CD4-positive, alpha-beta T cell treated with Interleukin-15 for 4 hours (primary cell): ENCODE measurements around the gene SCGB1A1.
"Not testable (repeated sequence)": the region's sequence is repeated elsewhere in the genome, so short reads cannot be mapped to it uniquely, and the experiment has no call there.

Experiments used
- DNase-seq: peaks from one replicate; pipeline ENCODE4 v3.0.0-alpha.2; 2020; ENCODE audit warnings: low spot score

The SCGB1A1 gene

DNA sequence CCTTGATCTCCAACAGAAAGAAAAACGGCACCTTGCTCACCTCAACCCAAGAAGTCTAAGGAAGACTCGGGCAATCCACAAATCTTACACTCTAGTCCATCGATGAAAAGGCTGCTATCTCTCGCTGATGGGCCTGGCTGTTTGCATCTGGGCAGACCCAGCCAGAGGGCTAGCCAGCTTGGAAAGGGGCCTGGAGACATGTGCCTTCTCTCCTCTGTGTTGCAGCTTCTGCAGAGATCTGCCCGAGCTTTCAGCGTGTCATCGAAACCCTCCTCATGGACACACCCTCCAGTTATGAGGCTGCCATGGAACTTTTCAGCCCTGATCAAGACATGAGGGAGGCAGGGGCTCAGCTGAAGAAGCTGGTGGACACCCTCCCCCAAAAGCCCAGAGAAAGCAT lies 3.2 kb downstream of the SCGB1A1 start:
- DNase-seq: no peak

DNA sequence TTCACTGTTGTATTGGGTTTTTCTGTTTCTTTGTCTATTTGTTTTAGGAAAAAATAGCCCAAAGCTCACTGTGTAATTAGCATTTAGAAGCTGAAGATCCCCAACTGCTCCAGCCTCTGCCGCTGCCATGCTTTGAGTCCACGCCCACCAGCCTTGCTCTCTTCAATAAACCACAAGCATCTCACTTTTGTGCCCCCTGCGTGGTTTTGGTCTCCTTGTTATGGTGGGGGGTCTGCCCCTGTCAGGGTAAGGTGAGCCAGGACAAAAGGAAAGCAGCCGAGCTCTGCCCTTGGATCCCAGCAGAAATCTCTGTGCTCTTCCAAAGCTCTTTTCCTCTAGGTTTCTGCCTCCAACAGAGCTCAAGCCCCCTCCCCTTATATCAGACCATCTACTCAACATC lies 4.2 kb downstream of the SCGB1A1 start:
- no peak for DNase-seq

DNA sequence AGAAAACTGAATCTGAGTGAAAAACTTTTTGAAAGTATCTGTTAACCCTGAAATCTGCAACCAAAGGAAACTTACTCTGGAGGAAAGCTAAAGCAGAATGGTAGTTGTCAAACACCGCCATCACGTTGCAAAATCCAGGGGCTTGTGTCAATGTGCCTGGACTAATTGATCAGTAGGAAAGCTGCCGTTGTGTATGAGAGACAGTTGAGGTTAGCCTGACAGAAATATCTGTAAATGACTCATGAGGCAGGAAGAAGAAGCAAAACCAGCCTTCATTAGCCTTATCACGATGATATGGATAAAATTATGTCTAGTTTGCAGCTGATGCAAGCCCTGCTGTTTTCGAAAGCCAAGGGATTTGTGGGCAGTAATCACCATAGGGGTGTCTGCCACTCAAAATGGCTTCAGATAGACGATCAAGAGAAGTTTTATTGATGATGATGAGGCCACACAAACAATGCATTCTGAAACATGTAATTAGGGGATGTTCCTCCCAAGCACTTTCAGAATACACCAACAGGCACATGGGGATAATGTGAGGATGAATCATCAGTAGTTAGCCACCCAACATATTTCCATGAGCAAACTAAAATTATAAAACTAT lies 8.9 kb downstream of the SCGB1A1 start:
- DNase-seq: no peak

DNA sequence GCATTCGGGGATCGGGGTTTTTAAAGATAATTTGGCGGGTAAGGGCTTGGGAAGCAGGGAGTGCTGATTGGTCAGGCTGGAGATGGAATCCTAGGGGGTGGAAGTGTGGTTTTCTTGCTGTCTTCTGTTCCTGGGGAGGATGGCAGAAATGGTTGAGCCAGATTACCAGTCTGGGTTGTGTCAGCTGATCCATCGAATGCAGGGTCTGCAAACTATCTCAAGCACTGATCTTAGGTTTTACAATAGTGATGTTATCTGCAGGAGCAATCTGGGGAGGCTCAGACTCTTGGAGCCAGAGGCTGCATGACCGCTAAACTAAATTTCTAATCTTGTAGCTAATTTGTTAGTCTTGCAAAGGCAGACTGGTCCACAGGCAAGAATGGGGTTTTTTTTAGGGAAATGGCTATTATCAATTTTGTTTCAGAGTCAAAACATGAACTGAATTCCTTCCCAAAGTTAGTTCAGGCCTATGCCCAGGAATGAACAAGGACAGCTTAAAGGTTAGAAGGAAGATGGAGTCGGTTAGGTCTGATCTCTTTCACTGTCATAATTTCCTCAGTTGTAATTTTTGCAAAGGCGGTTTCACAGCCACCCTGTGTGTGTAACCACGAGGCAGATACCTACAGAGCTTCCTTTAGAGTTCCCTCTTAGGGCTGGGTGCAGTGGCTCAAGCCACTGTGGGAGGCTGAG lies 10.2 kb downstream of the SCGB1A1 start:
- no peak for DNase-seq

DNA sequence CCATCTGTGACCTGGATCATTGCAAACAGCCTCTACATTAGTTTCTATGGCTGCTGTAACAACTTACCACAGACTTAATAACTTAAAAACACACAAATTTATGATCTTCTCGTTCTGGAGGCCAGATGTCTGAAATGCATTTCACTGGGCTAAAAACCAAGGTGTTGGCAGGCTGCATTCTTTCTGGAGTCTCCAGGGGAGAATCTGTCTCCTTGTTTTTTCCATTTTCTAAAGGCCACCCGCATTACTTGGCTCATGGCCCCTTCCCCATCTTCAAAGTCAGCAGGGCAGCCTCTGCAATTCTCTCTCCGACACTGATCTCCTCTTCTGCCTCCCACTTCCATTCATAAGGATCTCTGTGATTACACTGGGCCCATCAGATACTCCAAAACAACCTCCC lies 11.6 kb downstream of the SCGB1A1 start:
- DNase-seq: no peak

DNA sequence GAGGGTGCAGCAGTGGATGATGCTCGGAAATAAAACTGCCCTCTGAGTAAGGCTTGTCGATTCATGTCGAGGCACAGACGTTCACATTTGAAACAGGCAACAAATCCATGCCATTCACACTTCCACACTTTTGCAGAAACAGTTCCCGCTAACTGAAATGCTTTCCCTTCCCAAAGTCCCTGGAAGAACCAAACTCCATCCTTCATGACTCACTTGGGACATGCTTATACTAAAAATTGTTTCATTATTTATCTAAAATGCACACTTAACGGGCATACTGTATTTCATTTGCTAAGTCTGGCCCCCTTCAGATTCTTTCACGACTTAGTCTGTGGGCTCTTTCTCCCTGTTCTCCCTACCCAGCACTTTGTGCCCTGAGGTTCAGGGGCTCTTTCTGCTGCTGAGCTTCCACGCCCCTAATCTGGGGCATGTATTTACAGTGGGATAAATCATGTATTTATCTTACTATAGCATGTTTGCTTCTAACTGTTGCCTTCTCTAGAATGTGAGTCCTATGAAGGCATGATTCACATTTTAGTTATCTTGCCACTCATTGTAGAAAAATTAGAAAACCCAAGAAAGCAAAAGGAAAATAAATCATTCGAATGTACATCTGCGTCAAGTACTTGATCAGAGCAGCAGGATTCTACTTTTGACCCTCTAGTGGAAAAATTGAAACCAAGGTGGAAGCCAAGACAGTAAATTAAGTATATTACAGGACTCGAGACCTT lies 12.5 kb downstream of the SCGB1A1 start:
- no peak for DNase-seq

DNA sequence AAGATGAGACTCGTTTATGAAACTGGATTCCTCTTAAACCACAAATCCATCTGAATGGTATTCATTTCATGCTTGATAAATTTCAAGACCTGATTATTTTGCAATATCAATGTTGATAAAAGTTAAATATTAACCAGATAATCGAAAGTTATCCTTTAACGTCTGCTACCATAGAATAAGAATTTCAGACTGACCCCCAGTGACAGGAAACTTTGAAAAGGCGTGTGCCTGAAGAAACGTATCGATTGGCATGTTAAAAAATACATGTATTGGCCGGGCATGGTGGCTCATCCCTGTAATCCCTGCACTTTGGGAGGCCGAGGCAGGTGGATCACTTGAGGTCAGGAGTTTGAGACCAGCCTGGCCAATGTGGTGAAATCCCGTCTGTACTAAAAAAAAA lies 13.9 kb downstream of the SCGB1A1 start:
- no peak for DNase-seq

DNA sequence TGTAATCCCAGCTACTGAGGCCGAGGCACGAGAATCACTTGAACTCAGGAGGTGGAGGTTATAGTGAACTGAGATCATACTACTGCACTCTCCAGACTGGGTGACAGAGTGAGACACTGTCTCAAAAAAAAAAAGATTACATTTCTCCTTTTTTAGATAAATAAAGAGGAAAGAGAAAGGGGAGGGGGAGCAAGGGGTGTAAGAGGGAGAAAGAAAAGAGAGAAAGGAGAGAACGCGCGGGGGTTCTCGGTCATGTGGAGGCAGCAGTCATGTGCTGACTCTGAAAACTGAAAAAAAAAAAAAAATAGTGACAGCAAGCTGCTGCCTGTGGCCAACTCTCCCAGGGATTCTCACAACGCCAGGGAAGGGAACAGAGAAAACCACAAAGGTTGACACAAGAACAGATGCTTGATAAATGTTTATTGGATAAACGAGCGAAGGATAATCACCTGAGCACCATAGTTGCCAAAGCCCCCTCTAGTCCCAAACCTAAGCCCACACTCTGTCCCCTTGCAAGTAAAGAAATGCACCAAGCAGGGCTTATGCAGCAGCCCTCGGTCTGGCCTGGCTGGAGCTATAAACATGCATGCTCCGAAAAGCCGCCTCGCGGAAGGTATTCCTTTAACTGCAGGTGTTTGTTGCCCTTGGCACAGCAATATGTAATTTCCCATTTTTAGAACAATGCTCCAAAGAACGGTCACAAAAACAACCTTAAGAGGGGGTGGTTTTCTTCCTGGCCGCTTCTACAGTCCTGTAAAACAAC lies 14.5 kb downstream of the SCGB1A1 start:
- DNase-seq: no peak

DNA sequence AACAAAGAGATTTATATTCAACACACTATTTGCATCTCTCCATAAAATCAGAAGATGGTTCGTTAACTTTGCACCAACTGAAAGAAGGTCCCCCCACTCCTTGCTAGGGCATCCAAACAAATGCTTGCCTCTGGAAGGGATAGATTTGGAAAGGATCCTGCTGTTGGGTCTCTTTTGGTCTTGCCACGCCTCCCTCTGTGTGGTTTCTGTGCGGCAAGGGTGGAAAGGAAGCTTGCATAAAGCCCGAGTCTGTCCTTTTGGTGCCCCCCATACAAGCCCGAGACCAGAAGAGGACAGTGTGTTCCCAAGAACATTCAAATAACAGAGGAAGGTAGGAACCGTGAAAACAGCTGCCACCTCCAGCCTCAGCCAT lies 15.1 kb downstream of the SCGB1A1 start:
- no peak for DNase-seq

DNA sequence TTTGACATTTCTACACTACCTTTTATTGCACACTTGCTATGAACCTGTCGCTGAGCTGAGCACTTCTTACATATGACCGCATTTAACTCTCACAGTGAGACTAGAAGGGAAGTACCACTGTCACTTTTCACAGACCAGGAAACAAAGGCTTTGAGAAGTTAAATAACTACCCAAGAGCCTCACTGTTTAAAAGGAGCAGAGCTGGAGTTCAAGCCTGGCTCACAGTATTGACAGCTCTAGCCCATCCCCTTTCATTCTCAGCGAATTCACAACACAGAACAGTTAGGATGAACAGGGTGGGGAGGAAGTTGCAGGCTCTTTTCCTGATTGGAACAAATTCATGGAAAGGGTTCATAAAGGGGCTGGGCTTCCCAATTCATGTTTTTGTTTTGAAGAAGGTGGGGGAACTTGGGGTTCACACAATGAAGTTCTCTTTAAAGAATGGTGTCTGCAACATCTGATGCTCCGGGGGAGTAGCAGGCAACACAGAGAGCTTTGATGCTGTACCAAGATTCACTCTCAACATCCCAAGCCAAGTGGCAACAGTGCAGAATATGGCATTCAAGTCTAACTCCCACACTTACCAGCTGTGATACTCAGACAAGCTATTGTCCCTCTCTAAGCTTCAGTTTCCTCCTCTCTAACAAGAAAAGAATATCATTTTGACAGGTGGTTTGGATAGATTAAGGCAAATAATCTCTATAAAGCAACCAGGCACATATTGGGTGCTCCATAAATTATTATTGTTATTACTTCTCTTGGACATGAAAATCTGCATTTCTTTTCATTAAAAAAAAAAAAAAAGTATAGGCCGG lies 17.2 kb downstream of the SCGB1A1 start:
- no peak for DNase-seq

DNA sequence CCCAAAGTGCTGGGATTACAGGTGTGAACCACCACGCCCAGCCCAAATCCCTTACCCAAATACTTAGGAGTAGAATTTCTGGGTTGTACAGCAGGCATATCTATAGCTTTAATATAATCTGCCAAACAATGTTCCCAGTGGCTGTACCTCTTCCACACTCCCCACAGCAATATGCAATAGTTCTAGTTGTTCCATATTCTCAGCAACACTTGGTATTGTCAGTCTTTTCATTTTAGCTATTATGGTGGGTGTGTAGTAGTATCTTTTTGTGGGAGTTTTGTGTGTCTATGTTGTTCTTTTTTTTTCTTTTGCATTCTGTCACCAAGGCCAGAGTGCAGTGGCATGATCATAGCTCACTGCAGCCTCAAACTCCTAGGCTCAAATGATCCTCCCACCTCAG lies 18.8 kb downstream of the SCGB1A1 start:
- DNase-seq: no peak

DNA sequence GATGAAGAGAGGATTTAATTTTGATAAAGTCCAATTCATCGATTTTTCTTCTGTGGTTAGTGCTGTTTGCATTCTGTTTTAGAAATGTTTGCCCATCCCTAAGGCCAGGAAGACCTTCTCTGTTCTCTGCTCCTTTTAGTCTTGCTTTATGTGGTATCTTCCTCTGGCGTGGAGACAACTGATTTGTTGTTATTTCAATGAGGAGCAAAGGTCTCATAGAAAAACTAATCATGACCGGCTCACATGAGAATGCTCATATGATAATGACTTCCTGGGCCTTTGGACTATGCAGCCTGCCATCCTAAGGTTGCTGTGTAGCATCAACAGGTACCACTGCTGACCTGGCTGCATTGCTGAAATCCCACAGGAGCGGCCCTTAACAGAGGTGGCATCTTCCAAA lies 19.8 kb downstream of the SCGB1A1 start:
- no peak for DNase-seq

DNA sequence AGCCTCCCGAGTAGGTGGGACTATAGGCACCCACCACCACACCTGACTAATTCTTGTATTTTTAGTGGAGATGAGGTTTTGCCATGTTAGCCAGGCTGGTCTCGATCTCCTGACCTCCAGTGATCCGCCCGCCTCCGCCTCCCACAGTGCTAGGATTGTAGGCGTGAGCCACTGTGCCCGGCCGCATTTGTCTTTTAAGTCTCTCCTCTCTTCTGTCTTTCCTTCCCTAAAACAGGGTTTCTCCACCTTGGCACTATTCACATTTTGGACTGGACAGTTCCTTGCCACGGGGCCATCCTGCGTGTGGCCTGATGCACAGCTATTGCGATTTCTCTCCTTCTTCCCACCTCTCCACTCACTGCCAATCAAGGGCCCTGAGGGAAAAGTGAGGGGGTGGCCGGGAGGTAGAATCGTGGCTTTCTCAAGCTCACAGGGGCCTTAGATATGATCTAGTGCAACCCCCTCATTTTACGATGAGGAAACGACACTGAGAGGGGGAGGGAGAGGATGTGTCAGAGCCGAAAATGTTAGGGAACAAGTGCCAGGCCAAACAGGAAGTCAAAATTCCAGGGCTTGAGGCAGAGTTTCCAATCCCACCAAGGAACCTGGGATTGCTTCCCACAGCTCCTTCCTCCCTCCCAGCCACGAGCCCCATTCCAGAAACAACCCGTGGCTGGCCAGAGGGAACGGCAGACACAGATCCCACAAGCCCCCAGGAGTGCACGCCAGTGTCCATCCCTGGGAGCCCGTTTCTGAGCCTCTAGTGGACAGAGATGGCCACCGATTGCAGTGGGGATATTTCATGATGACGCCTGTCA lies 21.2 kb downstream of the SCGB1A1 start:
- no peak for DNase-seq

DNA sequence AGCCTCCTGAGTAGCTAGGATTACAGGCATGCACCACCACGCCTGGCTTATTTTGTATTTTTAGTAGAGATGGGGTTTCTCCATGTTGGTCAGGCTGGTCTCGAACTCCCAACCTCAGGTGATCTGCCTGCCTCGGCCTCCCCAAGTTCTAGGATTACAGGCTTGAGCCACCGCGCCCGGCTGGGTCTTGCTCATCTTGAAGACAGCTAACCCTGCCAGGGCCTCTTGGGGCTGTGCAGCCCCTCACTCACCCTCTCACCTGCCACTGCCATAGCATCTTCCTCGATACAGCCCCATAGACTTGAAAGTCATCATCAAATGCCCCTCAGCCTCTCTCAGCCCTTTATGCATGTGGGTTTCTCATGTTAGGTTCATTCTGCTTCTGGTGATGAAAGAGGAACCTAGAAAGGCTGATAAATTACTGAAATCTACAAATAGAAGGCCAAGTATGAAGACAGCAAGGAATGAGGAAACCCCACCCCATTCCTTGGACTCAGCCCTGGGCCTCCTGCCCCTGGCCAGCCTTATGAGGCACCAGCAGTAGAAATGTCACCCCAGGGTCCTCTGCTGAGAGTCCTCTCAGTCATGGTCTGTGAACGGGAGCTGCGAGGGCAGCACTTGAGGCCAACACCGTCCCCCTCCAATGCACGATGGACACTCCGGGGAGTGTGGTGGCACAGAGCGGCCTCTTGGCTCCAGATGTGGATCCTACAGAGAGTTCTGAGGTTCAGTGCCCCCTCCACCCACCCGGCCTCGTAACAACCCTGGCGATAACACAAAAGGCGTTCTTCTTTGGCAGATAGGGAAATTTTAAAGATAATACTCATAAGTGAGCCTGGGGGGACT lies 24.8 kb downstream of the SCGB1A1 start:
- no peak for DNase-seq

DNA sequence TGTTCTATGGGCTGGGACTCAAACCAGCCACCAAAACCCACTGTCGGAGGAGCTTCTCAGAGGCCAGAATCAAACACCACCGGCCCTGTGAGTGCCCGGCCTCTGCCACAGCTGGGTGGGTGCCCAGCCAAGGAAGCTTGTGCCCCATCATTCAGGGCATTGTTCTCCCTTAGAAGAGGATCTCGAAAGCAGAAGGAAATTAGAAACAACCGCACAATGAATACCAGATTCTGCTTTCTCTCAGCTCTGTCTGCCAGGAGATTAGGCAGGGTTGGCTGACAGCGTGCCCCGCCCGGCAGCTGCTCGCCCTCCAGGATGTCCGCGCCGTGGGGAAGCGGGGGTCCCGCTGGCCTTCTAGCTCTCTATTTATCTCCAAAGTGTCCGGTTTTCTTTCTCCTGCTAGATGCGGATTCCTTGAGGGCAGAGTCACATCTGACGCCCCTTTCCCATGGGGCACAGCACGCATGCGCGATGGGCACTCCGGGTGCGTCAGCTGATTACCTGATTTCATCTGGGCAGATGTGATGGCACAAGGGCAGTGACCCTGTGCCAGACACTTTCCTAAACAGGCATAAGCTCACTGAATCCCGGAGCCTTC lies 25.5 kb downstream of the SCGB1A1 start:
- no peak for DNase-seq

DNA sequence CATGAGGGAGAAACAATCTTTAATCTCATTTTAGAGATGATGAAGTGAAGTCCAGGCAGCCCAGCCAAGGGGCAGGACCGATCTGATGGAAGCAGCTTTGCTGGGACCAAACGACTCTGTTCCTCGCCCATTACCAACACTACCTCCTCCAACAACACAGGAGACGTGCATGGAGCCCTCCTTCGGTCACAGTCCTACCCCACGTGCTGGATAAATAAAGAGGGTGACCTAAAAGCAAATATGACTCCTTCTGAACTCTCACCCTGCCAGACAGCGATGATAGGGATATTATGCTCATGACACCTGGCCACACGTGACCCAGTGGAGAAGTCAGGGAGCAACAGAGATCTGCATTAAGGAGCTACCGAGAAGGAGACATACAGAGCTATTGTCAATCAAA lies 26.0 kb downstream of the SCGB1A1 start:
- DNase-seq: no peak

DNA sequence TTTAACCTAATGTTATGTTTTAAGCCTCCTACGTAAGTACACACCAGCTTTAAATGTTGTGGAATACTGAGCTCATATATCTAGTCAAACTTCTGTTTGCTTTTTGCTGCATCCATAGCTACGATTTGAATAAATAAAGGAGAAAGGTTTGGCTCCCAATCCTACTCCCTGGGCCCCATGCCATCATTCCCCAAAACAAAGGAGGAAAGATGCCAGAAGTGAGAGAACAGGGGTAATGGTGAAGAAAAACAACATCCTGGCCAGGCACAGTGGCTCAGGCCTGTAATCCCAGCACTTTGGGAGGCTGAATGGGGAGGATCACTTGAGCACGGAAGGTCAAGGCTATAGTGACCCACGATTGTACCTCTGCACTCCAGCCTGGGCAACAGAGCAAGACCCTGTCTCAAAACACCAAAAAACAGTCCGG lies 26.5 kb downstream of the SCGB1A1 start:
- no peak for DNase-seq

DNA sequence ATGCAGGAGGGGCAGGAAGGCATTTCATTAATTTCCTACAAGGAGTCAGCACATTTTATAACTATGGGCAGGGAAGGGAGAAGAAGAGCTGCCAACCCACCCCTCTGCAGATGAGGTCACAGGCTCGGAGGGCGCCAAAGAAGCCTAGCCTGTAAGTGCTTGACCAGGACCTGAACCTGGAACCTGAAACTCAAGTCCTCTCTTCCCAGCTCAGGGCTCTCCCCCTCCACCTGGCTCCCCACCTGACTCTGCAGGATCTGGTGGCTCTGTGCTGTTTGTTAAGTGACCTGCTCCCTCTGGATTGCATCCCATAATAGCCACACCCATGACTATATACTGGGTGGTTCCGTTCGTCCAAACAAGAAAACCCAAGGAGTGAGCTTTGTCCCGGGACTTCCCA lies 27.3 kb downstream of the SCGB1A1 start:
- DNase-seq: no peak

DNA sequence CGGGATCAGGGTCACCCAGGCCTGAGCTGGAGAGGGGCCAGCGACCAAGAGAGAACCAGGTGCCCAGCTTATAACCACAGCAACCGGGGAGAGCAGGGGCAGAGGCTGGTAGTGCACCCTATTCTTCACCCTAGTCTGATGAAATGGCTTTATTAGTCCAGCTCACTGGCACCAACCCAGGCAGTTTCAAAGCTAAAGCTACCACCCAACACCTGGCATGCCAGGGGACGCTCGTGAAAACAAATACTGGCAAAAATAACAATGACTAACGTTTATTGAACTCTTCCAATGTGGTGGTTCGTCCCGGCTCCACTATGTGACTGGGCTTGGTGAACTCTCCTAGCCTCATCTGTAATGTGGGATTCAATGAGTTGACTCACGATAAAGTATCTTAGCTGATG lies 30.6 kb downstream of the SCGB1A1 start:
- no peak for DNase-seq

DNA sequence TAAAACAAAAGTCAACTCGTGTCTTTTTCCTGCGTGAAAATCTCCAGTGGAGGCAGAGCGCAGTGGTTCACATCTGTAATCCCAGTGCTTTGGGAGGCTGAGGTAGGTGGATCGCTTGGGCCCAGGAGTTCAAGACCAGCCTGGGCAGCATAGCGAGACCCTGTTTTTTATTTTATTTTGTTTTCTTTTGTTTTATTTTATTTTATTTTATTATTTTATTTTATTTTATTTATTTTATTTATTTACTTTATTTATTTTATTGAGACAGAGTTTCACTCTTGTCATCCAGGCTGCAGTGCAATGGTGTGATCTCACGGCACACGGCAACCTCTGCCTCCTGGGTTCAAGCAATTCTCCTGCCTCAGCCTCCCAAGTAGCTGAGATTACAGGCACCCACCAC lies 31.1 kb downstream of the SCGB1A1 start:
- DNase-seq: not testable (repeated sequence)
